Fibroblast of pulmonary artery (primary cell): ENCODE results near the gene KRTCAP2.
A peak's percentile ranks its signal among the peaks of the same experiment; 100 is the strongest.
"Not testable (repeated sequence)": the region's sequence is repeated elsewhere in the genome, so short reads cannot be mapped to it uniquely, and the experiment has no call there.

Experiments used
- DNase-seq: peaks from one replicate; pipeline ENCODE4 v3.0.0-alpha.2; 2010; ENCODE audit warnings: low read depth
- H3K4me3 ChIP-seq: replicated peaks from 2 replicates; pipeline ENCODE4 v1.5.1; 2011; ENCODE audit warnings: low read depth, mild to moderate bottlenecking, control low read depth, low read length, moderate library complexity
- TF ChIP-seq, protein P1 (sequence below): IDR thresholded peaks from 2 replicates; pipeline ENCODE4 v1.5.1; 2011; ENCODE audit warnings: mild to moderate bottlenecking, control low read depth, low read length, inconsistent platforms; ENCODE audit errors: missing control alignments

The KRTCAP2 gene

DNA sequence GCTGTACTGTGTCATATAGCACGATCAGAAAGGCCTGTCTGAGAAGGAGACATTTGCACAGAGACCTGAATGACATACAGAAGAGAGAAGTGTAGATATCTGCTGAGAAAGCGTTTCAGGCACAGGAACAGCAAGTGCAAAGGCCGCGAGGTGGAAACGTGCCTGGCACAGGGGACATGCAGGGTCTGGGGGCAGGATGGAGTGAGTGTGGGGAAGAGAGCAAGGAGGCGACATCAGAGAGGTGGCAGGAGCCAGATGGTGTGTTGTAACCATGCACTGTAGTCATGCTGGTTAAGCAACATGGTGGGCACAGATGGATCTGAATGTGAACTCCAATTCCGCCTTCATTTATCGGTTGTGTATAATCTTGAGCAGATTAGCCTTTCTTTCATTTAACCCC is 13.0 kb downstream of the KRTCAP2 start:
- no peak for DNase-seq

DNA sequence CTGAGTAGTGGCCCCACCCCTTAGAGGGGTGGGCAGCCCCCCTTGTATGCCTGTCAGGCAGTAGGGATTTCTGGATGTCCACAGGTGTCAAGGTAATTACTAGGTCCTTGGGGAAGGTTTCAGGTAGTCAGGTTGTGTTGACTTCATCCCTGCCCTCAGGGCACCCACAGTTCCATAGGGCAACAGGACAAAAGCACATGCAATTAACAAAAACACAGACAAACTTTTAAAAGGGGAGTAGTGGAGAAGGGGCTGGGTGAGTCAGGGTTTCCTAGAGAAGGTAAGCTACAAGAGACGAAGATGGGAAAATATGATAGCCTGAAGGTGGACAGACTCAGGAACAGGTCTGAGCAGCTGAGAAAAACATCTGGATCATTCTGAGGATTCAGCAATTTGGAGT is 14.1 kb downstream of the KRTCAP2 start:
- no peak overlapping the region for H3K4me3 ChIP-seq
- no peak for DNase-seq
- TF ChIP-seq, protein P1, sequence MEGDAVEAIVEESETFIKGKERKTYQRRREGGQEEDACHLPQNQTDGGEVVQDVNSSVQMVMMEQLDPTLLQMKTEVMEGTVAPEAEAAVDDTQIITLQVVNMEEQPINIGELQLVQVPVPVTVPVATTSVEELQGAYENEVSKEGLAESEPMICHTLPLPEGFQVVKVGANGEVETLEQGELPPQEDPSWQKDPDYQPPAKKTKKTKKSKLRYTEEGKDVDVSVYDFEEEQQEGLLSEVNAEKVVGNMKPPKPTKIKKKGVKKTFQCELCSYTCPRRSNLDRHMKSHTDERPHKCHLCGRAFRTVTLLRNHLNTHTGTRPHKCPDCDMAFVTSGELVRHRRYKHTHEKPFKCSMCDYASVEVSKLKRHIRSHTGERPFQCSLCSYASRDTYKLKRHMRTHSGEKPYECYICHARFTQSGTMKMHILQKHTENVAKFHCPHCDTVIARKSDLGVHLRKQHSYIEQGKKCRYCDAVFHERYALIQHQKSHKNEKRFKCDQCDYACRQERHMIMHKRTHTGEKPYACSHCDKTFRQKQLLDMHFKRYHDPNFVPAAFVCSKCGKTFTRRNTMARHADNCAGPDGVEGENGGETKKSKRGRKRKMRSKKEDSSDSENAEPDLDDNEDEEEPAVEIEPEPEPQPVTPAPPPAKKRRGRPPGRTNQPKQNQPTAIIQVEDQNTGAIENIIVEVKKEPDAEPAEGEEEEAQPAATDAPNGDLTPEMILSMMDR = no peak

More for the DNA sequence above, 13.0 kb downstream of the KRTCAP2 start:
- no peak overlapping the region for H3K4me3 ChIP-seq
- TF ChIP-seq, protein P1 = no peak

DNA sequence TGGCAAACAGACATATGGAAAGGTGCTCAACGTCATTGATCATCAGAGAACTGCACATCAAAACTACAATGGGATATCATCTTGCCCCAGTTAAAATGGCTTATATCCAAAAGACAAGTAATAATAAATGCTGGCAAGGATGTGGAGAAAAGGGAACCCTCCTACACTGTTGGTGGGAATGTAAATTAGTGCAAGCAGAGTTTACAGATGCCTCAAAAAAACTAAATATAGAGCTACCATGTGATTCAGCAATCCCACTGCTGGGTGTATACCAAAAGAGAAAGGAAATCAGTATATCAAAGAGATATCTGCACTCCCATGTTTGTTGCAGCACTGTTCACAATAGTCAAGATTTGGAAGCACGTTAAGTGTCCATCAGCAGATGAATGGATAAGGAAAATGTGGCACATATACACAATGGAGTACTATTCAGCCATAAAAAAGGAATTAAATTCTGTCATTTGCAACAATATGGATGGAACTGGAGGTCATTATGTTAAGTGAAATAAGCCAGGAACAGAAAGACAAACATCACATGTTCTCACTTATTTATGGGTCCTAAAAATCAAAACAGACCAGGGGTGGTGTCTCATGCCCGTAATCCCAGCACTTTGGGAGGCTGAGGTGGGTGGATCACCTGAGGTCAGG is 17.0 kb downstream of the KRTCAP2 start:
- not testable (repeated sequence) for DNase-seq, H3K4me3 ChIP-seq

DNA sequence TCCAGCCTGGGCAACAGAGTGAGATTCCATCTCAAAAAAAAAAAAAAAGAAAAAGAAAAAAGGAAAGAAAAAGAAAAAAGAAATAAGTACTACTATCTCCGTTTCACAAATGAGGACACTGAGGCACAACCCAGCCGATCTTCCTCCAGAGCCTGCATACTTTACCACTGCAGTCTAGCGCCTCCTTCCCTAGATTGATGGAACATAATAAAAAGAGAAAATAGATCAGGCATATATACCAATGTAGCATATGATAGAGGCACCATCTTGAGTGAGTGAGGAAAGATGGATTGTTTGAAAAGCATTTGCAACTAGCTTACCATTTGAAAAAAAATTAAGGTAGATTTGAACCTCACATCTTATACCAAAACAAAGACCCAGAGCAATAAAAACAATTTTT is 27.6 kb downstream of the KRTCAP2 start:
- no peak for DNase-seq
- no peak overlapping the region for H3K4me3 ChIP-seq
- TF ChIP-seq, protein P1 = peak; percentile 5

DNA sequence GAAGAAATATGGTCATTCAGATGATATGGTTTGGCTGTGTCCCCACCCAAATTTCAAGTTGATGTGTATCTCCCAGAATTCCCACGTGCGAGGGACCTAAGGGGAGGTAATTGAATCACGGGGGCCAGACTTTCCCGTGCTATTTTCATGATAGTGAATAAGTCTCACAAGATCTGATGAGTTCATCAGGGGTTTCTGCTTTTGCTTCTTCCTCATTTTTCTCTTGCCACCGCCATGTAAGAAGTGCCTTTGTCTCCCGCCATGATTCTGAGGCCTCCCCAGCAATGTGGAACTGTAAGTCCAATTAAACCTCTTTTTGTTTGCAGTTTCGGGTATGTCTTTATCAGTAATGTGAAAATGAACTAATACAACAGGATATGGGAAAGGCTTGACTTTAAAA is 31.4 kb downstream of the KRTCAP2 start:
- DNase-seq = no peak
- TF ChIP-seq, protein P1 = no peak
- no peak overlapping the region for H3K4me3 ChIP-seq

DNA sequence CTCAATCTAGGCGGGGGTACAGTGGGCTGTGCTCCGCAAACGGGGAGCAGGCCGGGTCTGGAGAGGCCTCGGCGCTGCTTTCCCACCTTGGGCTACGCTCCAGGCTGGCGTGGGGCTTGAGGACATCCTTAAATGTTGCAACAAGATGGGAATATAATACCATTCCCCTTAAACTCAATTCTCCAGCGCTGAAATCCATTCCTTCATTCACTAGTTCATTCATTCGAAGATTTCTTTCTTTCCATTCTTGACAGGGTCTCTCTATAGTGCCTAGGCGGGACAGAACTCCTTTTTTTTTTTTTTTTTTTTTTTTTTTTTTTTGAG is 32.5 kb downstream of the KRTCAP2 start:
- TF ChIP-seq, protein P1 = no peak
- DNase-seq = no peak
- H3K4me3 ChIP-seq = peak overlapping the region; percentile 69

DNA sequence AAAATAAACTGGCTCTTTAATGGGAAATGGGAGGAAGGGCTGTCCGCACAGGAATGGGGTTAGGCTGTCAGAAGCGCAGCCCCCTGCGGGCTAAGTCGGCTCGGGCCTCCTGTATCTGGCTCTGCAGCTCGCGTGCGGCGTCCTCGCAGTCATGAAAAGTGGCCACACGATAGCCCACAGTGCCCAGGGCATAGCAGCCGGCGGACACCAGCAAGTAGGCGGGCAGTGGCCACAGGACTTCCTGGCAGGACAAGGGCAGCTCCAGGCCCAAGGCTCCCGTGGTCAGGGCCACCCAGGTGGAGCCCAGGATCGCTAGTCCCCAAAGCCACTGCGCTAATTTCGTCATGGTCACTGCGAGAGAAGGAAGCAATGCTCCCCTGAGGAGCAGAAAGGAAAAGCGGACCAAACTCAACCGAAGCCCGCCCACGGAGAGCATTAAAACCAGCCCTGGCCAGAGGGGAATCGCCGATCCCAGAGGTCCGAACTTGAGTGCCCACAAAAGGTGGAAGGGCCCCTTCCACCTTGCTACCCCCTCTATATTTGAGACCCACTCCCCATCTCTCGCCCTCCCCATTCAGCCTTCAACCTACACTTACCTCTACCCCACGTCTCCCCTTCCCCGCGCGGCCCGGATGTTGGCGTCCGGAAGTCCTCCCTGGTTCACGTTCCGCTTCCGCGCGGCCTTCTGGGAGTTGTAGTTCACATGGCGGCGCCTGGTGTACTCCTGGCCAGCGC is 33.0 kb downstream of the KRTCAP2 start, which contains the start of gene DPM3:
Gene DPM3, minus strand, starts transcription at position 637 of the 735 bp plus-strand sequence. Its CDS starts 291 bp downstream, at position 346.
- TF ChIP-seq, protein P1 = no peak
- DNase-seq = peak; percentile 77
- peak within 1 kb of the TSS; percentile 69 for H3K4me3 ChIP-seq
